H9 (cell line): ENCODE measurements around the gene AGAP3. TPM values are rescaled to one million over a fixed set of nuclear protein-coding genes. Genes with fewer than 3 reads are reported as not detected.

Source experiments
- DNase-seq: peaks from one replicate; pipeline ENCODE4 v3.0.0-alpha.2; 2017
- H2AFZ ChIP-seq: one replicate; pipeline ENCODE4 v1.6.1; 2013; ENCODE audit warnings: mild to moderate bottlenecking, low read length, control low read depth, moderate library complexity
- H2AK5ac ChIP-seq: 2 replicates; pipeline ENCODE4 v1.6.1; 2013; ENCODE audit warnings: low read length, control low read depth, mixed read lengths; ENCODE audit not compliant: insufficient read length
- H2BK120ac ChIP-seq: one replicate; pipeline ENCODE4 v1.6.1; 2013; ENCODE audit warnings: low read depth, mild to moderate bottlenecking, low read length, control low read depth, inconsistent platforms; ENCODE audit not compliant: poor library complexity, severe bottlenecking
- H2BK12ac ChIP-seq: 2 replicates; pipeline ENCODE4 v1.6.1; 2013; ENCODE audit warnings: low read length, control low read depth, mixed read lengths, low read depth; ENCODE audit not compliant: insufficient read length
- H2BK15ac ChIP-seq: 2 replicates; pipeline ENCODE4 v1.6.1; 2013; ENCODE audit warnings: low read depth, low read length, control low read depth
- H2BK20ac ChIP-seq: one replicate; pipeline ENCODE4 v1.6.1; 2013; ENCODE audit warnings: low read depth, mild to moderate bottlenecking, low read length, control low read depth, inconsistent platforms; ENCODE audit not compliant: poor library complexity, severe bottlenecking
- H2BK5ac ChIP-seq: 2 replicates; pipeline ENCODE4 v1.6.1; 2013; ENCODE audit warnings: low read length, control low read depth, mixed read lengths; ENCODE audit not compliant: insufficient read length
- H3K14ac ChIP-seq: 2 replicates; pipeline ENCODE4 v1.6.1; 2013; ENCODE audit warnings: low read length, control low read depth; ENCODE audit not compliant: insufficient read depth
- H3K18ac ChIP-seq: 2 replicates; pipeline ENCODE4 v1.6.1; 2013; ENCODE audit warnings: low read depth, mild to moderate bottlenecking, mixed read lengths, low read length, control low read depth; ENCODE audit not compliant: insufficient read length
- H3K23ac ChIP-seq: 2 replicates; pipeline ENCODE4 v1.6.1; 2013; ENCODE audit warnings: low read length, control low read depth, mixed read lengths, low read depth; ENCODE audit not compliant: insufficient read length
- H3K23me2 ChIP-seq: 2 replicates; pipeline ENCODE4 v1.6.1; 2013; ENCODE audit warnings: low read depth, mild to moderate bottlenecking, mixed read lengths, low read length, control low read depth; ENCODE audit not compliant: insufficient read length, poor library complexity, severe bottlenecking
- H3K27ac ChIP-seq: 2 replicates; pipeline ENCODE4 v1.5.1; 2013; ENCODE audit warnings: low read length, control low read depth, mixed read lengths, low read depth; ENCODE audit not compliant: insufficient read length
- H3K27me3 ChIP-seq: 2 replicates; pipeline ENCODE4 v1.6.1; 2013; ENCODE audit warnings: low read length, control low read depth, inconsistent platforms; ENCODE audit not compliant: insufficient read depth
- H3K4ac ChIP-seq: 2 replicates; pipeline ENCODE4 v1.6.1; 2013; ENCODE audit warnings: low read depth, mild to moderate bottlenecking, control low read depth, inconsistent platforms, low read length, moderate library complexity
- H3K4me1 ChIP-seq: 2 replicates; pipeline ENCODE4 v1.6.1; 2013; ENCODE audit warnings: low read length, control low read depth, inconsistent platforms; ENCODE audit not compliant: insufficient read depth
- H3K4me2 ChIP-seq: 2 replicates; pipeline ENCODE4 v1.6.1; 2013; ENCODE audit warnings: low read length, control low read depth, mixed read lengths; ENCODE audit not compliant: insufficient read length, insufficient read depth
- H3K56ac ChIP-seq: 2 replicates; pipeline ENCODE4 v1.6.1; 2013; ENCODE audit warnings: low read depth, mild to moderate bottlenecking, mixed read lengths, low read length, control low read depth; ENCODE audit not compliant: insufficient read length
- H3K79me1 ChIP-seq: 2 replicates; pipeline ENCODE4 v1.6.1; 2013; ENCODE audit warnings: low read depth, mild to moderate bottlenecking, moderate library complexity, low read length, control low read depth, inconsistent platforms; ENCODE audit not compliant: insufficient read depth, poor library complexity, severe bottlenecking
- H3K79me2 ChIP-seq: 2 replicates; pipeline ENCODE4 v1.6.1; 2013; ENCODE audit warnings: low read length, control low read depth, inconsistent platforms; ENCODE audit not compliant: insufficient read depth
- H3K9ac ChIP-seq: 2 replicates; pipeline ENCODE4 v1.6.1; 2013; ENCODE audit warnings: low read length, control low read depth, mixed read lengths; ENCODE audit not compliant: insufficient read length; ENCODE audit errors: extremely low read depth
- H3K9me3 ChIP-seq: one replicate; pipeline ENCODE4 v1.6.1; 2013; ENCODE audit warnings: low read depth, low read length, inconsistent platforms; ENCODE audit not compliant: control insufficient read depth
- H3T11ph ChIP-seq: one replicate; pipeline ENCODE4 v1.6.1; 2013; ENCODE audit warnings: mild to moderate bottlenecking, low read length, control low read depth, inconsistent platforms
- H4K20me1 ChIP-seq: one replicate; pipeline ENCODE4 v1.6.1; 2013; ENCODE audit not compliant: control insufficient read depth, insufficient read length, insufficient read depth
- H4K5ac ChIP-seq: 2 replicates; pipeline ENCODE4 v1.6.1; 2013; ENCODE audit warnings: low read depth, mild to moderate bottlenecking, mixed read lengths, low read length, control low read depth; ENCODE audit not compliant: insufficient read length
- H4K8ac ChIP-seq: replicated peaks from 2 replicates; pipeline ENCODE4 v1.6.1; 2013; ENCODE audit warnings: low read length, control low read depth, mixed read lengths, low read depth; ENCODE audit not compliant: insufficient read length
- H4K91ac ChIP-seq: 2 replicates; pipeline ENCODE4 v1.6.1; 2013; ENCODE audit warnings: low read depth, mild to moderate bottlenecking, moderate library complexity, mixed read lengths, low read length, control low read depth; ENCODE audit not compliant: insufficient read length
- H3K27ac Mint-ChIP-seq, 3 experiments: 2 replicates in 2 of 3; 3 replicates in 1 of 3; pipeline ENCODE4 v1.8.0; 2020 to 2021; ENCODE audit warnings: mixed read lengths in 3 of 3, mild to moderate bottlenecking in 1 of 3, moderate library complexity in 1 of 3
- H3K27me3 Mint-ChIP-seq: 2 replicates; pipeline ENCODE4 v1.8.0; 2021; ENCODE audit warnings: low read depth, mild to moderate bottlenecking, moderate library complexity, mixed read lengths
- H3K36me3 Mint-ChIP-seq, 3 experiments: 2 replicates in 2 of 3; 3 replicates in 1 of 3; pipeline ENCODE4 v1.8.0; 2020 to 2021; ENCODE audit warnings: low read depth in 3 of 3, mixed read lengths in 3 of 3; ENCODE audit not compliant: insufficient read depth in 1 of 3
- H3K4me1 Mint-ChIP-seq, 2 experiments: 2 replicates each; pipeline ENCODE4 v1.8.0; 2020; ENCODE audit warnings: mixed read lengths in 2 of 2
- H3K4me3 Mint-ChIP-seq, 2 experiments: 2 replicates in 1 of 2; 3 replicates in 1 of 2; pipeline ENCODE4 v1.8.0; 2020 to 2021; ENCODE audit warnings: mild to moderate bottlenecking in 2 of 2, mixed read lengths in 2 of 2, moderate library complexity in 1 of 2
- H3K9me3 Mint-ChIP-seq, 2 experiments: 2 replicates in 1 of 2; 3 replicates in 1 of 2; pipeline ENCODE4 v1.8.0; 2020; ENCODE audit warnings: mild to moderate bottlenecking in 2 of 2, mixed read lengths in 2 of 2, moderate library complexity in 1 of 2
- WGBS: extraction: QIAGEN DNeasy Blood & Tissue Kit; methylation state at CpG from one replicate; pipeline ENCODE4 v1.1.7; 2013; ENCODE audit warnings: missing lambda C conversion rate, low lambda C conversion rate, mixed read lengths; ENCODE audit not compliant: insufficient read length; ENCODE audit errors: extremely low coverage; 5-methylcytosine and 5-hydroxymethylcytosine counted together
- total RNA-seq: library from RNA; stranded (reverse); gene quantifications from 2 replicates; pipeline ENCODE4 v1.2.1, GENCODE V29; 2021
- TF ChIP-seq, protein P1 (sequence below): fragments of 200-600 bp; sonication (generic); conservative IDR thresholded peaks from 3 replicates; pipeline ENCODE4 v1.8.0; 2021; ENCODE audit warnings: antibody characterized with exemption, mild to moderate bottlenecking

Gene AGAP3
- total RNA-seq, 1 experiment from 2014 or later = 97.7 TPM

DNA sequence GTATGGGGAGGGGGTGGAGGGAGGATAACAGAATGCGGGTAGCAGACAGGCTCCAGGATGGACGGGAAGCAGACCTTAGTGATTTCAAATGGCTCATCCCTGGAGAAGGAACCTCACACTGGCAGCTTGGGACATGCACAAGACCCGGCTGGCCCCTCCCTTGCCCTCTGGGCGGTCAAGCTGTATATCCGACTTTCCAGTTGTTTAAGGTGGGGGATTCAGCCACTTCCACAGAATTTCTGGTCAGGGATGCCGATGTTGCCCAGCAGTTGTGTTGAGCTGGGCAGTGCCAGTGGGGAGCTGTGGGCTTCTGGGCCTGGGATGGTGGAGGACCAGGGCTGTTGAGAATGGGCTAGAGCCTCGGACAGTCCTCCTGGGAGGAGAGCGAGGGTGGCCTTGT, 42.4 kb downstream of the AGAP3 start:
- H2AK5ac ChIP-seq = no peak overlapping the region
- Mint-ChIP-seq H3K36me3 (peaks cover 28 to 56% (median 36%) of the 10 kb centered on the region in 3 experiments), H3K4me1 (peaks cover 17 to 24% of the 10 kb centered on the region in 2 experiments), H3K27me3 (peaks cover 16% of the 10 kb centered on the region), H3K9me3 (no peaks in the 10 kb centered on the region; a peak in 1 of 5 replicates), H3K4me3 (no peak overlapping the region), H3K27ac (no peak overlapping the region)
- H2BK120ac ChIP-seq = no peak overlapping the region
- H2BK15ac ChIP-seq = no peak overlapping the region
- peaks cover 3% of the 10 kb centered on the region; the same call in 1 of the 2 replicates for H3K4me1 ChIP-seq
- H3K79me2 ChIP-seq = no peaks in the 10 kb centered on the region
- H4K91ac ChIP-seq = no peak overlapping the region
- DNase-seq = no peak
- H3K4me2 ChIP-seq = no peak overlapping the region
- no peak overlapping the region for H2BK20ac ChIP-seq
- no peak overlapping the region for H3K27ac ChIP-seq
- no peaks in the 10 kb centered on the region for H4K20me1 ChIP-seq
- TF ChIP-seq, protein P1, sequence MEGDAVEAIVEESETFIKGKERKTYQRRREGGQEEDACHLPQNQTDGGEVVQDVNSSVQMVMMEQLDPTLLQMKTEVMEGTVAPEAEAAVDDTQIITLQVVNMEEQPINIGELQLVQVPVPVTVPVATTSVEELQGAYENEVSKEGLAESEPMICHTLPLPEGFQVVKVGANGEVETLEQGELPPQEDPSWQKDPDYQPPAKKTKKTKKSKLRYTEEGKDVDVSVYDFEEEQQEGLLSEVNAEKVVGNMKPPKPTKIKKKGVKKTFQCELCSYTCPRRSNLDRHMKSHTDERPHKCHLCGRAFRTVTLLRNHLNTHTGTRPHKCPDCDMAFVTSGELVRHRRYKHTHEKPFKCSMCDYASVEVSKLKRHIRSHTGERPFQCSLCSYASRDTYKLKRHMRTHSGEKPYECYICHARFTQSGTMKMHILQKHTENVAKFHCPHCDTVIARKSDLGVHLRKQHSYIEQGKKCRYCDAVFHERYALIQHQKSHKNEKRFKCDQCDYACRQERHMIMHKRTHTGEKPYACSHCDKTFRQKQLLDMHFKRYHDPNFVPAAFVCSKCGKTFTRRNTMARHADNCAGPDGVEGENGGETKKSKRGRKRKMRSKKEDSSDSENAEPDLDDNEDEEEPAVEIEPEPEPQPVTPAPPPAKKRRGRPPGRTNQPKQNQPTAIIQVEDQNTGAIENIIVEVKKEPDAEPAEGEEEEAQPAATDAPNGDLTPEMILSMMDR = no peak
- no peak overlapping the region for H3K56ac ChIP-seq
- no peaks in the 10 kb centered on the region for H3K9me3 ChIP-seq
- no peaks in the 10 kb centered on the region for H3K79me1 ChIP-seq
- no peak overlapping the region for H3K14ac ChIP-seq
- no peak overlapping the region for H3K4ac ChIP-seq
- WGBS = no CpG with 5 or more reads among the region's 8 CpGs
- no peak overlapping the region for H4K8ac ChIP-seq
- H4K5ac ChIP-seq = no peak overlapping the region
- no peaks in the 10 kb centered on the region for H3K27me3 ChIP-seq
- peaks cover 10% of the 10 kb centered on the region for H3K23me2 ChIP-seq
- H2BK12ac ChIP-seq = no peak overlapping the region
- no peak overlapping the region for H3K9ac ChIP-seq
- H2AFZ ChIP-seq = no peak overlapping the region
- H3K18ac ChIP-seq = no peak overlapping the region
- no peak overlapping the region for H2BK5ac ChIP-seq
- no peak overlapping the region for H3K23ac ChIP-seq
- H3T11ph ChIP-seq = no peak overlapping the region
